Measurements from ENCODE around the gene CDC16.
"Not testable (repeated sequence)": the region's sequence is repeated elsewhere in the genome, so short reads cannot be mapped to it uniquely, and the experiment has no call there.

The CDC16 gene

GRCh38 chr13:114234645-114235421, at the start of gene CDC16:
Gene CDC16 (plus strand): TSS chr13:114234897. CDS start chr13:114235085, 188 bp downstream.
- DNase-seq: peak; percentile 89 to 99 (median 94)
- intact Hi-C loops (cut with DNase I): loop anchor here (1.0 kb wide), 1 partner anchor 46 kb away; the partner anchor contains the start of gene UPF3A

GRCh38 chr13:114185182-114185971, 49.3 kb upstream of the CDC16 start:
- DNase-seq: no peak
- intact Hi-C loops (cut with DNase I): no loop called here

- DNase-seq: no peak
- intact Hi-C loops (cut with DNase I): no loop called here
Measured at GRCh38 chr13:114194853-114195252, 39.8 kb upstream of the CDC16 start.

GRCh38 chr13:114196629-114197028, 38.1 kb upstream of the CDC16 start:
- intact Hi-C loops (cut with DNase I): no loop called here
- DNase-seq: no peak

- no peak for DNase-seq
- intact Hi-C loops (cut with DNase I): no loop called here
Measured at GRCh38 chr13:114198556-114198955, 36.1 kb upstream of the CDC16 start.

- DNase-seq; intact Hi-C loops (cut with DNase I): not testable (repeated sequence)
Measured at GRCh38 chr13:114199526-114199925, 35.2 kb upstream of the CDC16 start.

- peak in 1 of 10 donors; percentile 82 for DNase-seq
- intact Hi-C loops (cut with DNase I): no loop called here
Measured at GRCh38 chr13:114199954-114200353, 34.7 kb upstream of the CDC16 start.

GRCh38 chr13:114200399-114200911, 34.2 kb upstream of the CDC16 start:
- no peak for DNase-seq
- intact Hi-C loops (cut with DNase I): no loop called here

GRCh38 chr13:114202581-114202980, 32.1 kb upstream of the CDC16 start:
- intact Hi-C loops (cut with DNase I): no loop called here
- no peak for DNase-seq

GRCh38 chr13:114203536-114203935, 31.2 kb upstream of the CDC16 start:
- intact Hi-C loops (cut with DNase I): no loop called here

GRCh38 chr13:114204894-114205293, 29.8 kb upstream of the CDC16 start:
- intact Hi-C loops (cut with DNase I): no loop called here
- no peak for DNase-seq

More at GRCh38 chr13:114203536-114203935, 31.2 kb upstream of the CDC16 start:
- no peak for DNase-seq

- intact Hi-C loops (cut with DNase I): no loop called here
- no peak for DNase-seq
Measured at GRCh38 chr13:114208134-114208533, 26.6 kb upstream of the CDC16 start.

- DNase-seq: no peak
- intact Hi-C loops (cut with DNase I): no loop called here
Measured at GRCh38 chr13:114211446-114212157, 23.1 kb upstream of the CDC16 start.

GRCh38 chr13:114212158-114212495, 22.6 kb upstream of the CDC16 start:
- no peak for DNase-seq
- intact Hi-C loops (cut with DNase I): no loop called here

GRCh38 chr13:114213980-114214379, 20.7 kb upstream of the CDC16 start:
- intact Hi-C loops (cut with DNase I): no loop called here
- no peak for DNase-seq

GRCh38 chr13:114219392-114219791, 15.3 kb upstream of the CDC16 start:
- DNase-seq: no peak
- intact Hi-C loops (cut with DNase I): no loop called here

- peak in 1 of 10 donors; percentile 16 for DNase-seq
- intact Hi-C loops (cut with DNase I): no loop called here
Measured at GRCh38 chr13:114222461-114222968, 12.2 kb upstream of the CDC16 start.

GRCh38 chr13:114224201-114224600, 10.5 kb upstream of the CDC16 start:
- DNase-seq: no peak
- intact Hi-C loops (cut with DNase I): no loop called here

GRCh38 chr13:114225610-114226009, 9.1 kb upstream of the CDC16 start:
- DNase-seq: no peak
- intact Hi-C loops (cut with DNase I): loop anchor here (1.0 to 5.0 kb wide), 3 partner anchors 188 to 405 kb away; no protein-coding TSS in a partner anchor

GRCh38 chr13:114226088-114226487, 8.6 kb upstream of the CDC16 start:
- intact Hi-C loops (cut with DNase I): loop anchor here (1.0 to 5.0 kb wide), 3 partner anchors 189 to 405 kb away; no protein-coding TSS in a partner anchor
- peak in 3 of 10 donors; percentile 17 to 33 (median 19) for DNase-seq

Data from posterior cingulate gyrus (tissue), 11 donors.